ENCODE results near the gene GBE1. TPM values are rescaled to one million over a fixed set of nuclear protein-coding genes. Genes with fewer than 3 reads are reported as not detected.

GBE1 gene
- total and polyA plus RNA-seq, 9 of the 15 experiments (the other 6 are each of a cell fraction or from before 2014, with no cell fraction given) = 7.9 to 25.6 (median 13.1) TPM

DNA sequence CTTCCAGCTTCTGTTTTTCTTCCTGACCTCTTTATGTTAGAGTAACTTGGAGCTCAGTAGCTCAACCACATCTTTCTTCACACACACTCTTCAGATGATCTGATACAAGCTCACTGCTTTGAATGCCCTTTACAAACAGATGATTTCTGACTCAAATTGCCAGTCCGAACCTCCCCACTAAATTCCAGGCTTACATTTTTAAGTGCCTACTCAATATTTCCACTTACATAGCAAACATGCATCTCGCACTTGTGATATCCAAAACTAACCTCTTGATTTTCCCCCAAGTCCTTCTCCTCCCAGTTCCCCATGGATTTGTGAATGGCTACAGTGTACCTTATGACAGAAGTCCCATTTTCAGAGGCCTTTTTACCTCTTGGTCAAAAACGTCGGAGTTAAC lies 139.1 kb downstream of the GBE1 start:
- no peaks in the 10 kb centered on the region for H3K36me3 ChIP-seq (ENCODE audit: control insufficient read depth, insufficient read depth, low read length)
- no peaks in the 10 kb centered on the region for H3K4me1 ChIP-seq (replicated peaks in 1 of 2; ENCODE audit: control insufficient read depth in 2 of 2, insufficient read depth in 2 of 2, low read length in 2 of 2)
- DNase-seq (ENCODE audit: extremely low read depth in 1 of 4, low spot score in 3 of 4) = no peak
- no peak overlapping the region for H3K4me2 ChIP-seq (ENCODE audit: insufficient read depth, low read length)
- CTCF ChIA-PET (ENCODE audit: low intra/inter-chr PET ratio) = no interaction called here
- WGBS (ENCODE audit: insufficient coverage, low coverage, missing lambda C conversion rate) = 44% methylated on average over 4 of the region's 4 CpGs
- no peak for ATAC-seq
- no peaks in the 10 kb centered on the region for H3K79me2 ChIP-seq (ENCODE audit: control insufficient read depth, insufficient read depth, low read length)
- H3K9me1 ChIP-seq (ENCODE audit: control insufficient read depth, insufficient read depth, low read length) = no peaks in the 10 kb centered on the region
- no peaks in the 10 kb centered on the region for H3K9me3 ChIP-seq (replicated peaks; ENCODE audit: control insufficient read depth, insufficient read depth, low read depth, low read length)
- no peaks in the 10 kb centered on the region for H4K20me1 ChIP-seq (replicated peaks; ENCODE audit: control insufficient read depth, insufficient read depth, low read length)
- POLR2A ChIA-PET = no interaction called here
- no peaks in the 10 kb centered on the region for H3K27me3 ChIP-seq (ENCODE audit: control insufficient read depth in 2 of 2, insufficient read depth in 2 of 2, low read length in 2 of 2)
- intact Hi-C loops (cut with micrococcal nuclease) (no loop called here), in situ Hi-C loops (cut with MboI) (no loop called here)
- TF ChIP-seq PTBP1 (IDR thresholded peaks at IDR 0.05; ENCODE audit: low read depth, low read length) (no peak), NCOR1 (IDR thresholded peaks at IDR 0.05) (no peak), ZNF431 (CRISPR knock-in tag; IDR thresholded peaks at IDR 0.05) (no peak), CBFA2T2 (conservative IDR thresholded peaks at IDR 0.05) (no peak), ZKSCAN3 (CRISPR knock-in tag; IDR thresholded peaks at IDR 0.05) (no peak), COPS2 (conservative IDR thresholded peaks at IDR 0.05) (no peak), ELF2 (CRISPR knock-in tag; IDR thresholded peaks at IDR 0.05) (no peak), GATAD2B (IDR thresholded peaks at IDR 0.05; ENCODE audit: borderline replicate concordance) (no peak)
- H3K9ac ChIP-seq (ENCODE audit: insufficient read depth in 1 of 2, low read depth in 2 of 2, low read length in 2 of 2) = no peak overlapping the region
- H3K27ac ChIP-seq (ENCODE audit: extremely low read depth, low read depth, low read length) = no peak overlapping the region
- H3K4me3 ChIP-seq = no peak overlapping the region
- H2AFZ ChIP-seq (ENCODE audit: low read depth, low read length) = no peak overlapping the region
- no TSS peak for BruUV-seq (replicated peaks)
- FAIRE-seq = no peak

DNA sequence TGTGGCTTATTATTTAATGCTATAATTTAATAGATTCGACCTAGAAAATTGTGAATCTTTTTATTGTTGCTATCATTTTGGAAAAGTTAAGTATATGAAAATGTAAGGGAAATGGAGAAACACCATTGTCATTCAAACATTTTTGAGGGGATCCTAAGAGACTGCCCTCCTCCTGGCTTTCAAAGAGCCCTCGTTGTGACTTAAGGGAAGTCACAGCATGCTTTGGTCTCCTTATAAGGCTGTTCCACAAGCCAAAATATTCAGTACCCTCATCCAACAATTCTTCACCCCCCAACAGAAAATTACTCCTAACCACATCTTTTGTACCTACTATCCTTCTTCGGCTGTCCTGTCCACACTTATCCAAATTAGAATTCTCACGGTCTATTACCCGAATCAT lies 140.2 kb downstream of the GBE1 start:
- H3K9me1 ChIP-seq (ENCODE audit: control insufficient read depth, insufficient read depth, low read length) = no peaks in the 10 kb centered on the region
- in situ Hi-C loops (cut with MboI) = no loop called here
- no TSS peak for BruUV-seq (replicated peaks)
- DNase-seq (ENCODE audit: extremely low read depth in 1 of 4, low spot score in 3 of 4) (no peak), ATAC-seq (no peak), FAIRE-seq (no peak)
- H3K9me3 ChIP-seq (replicated peaks; ENCODE audit: control insufficient read depth, insufficient read depth, low read depth, low read length) = no peaks in the 10 kb centered on the region
- no peaks in the 10 kb centered on the region for H3K79me2 ChIP-seq (ENCODE audit: control insufficient read depth, insufficient read depth, low read length)
- H3K36me3 ChIP-seq (ENCODE audit: control insufficient read depth, insufficient read depth, low read length) = no peaks in the 10 kb centered on the region
- no peaks in the 10 kb centered on the region for H3K4me1 ChIP-seq (replicated peaks in 1 of 2; ENCODE audit: control insufficient read depth in 2 of 2, insufficient read depth in 2 of 2, low read length in 2 of 2)
- H4K20me1 ChIP-seq (replicated peaks; ENCODE audit: control insufficient read depth, insufficient read depth, low read length) = no peaks in the 10 kb centered on the region
- WGBS (ENCODE audit: insufficient coverage, low coverage, missing lambda C conversion rate) = 64% methylated on average over 4 of the region's 5 CpGs
- CTCF ChIA-PET (ENCODE audit: low intra/inter-chr PET ratio) = no interaction called here
- H3K4me2 ChIP-seq (ENCODE audit: insufficient read depth, low read length) = no peak overlapping the region
- no peak overlapping the region for H2AFZ ChIP-seq (ENCODE audit: low read depth, low read length)
- intact Hi-C loops (cut with micrococcal nuclease) = no loop called here
- POLR2A ChIA-PET = interaction anchor here (0.7 kb wide), 2 partner anchors 23 to 29 kb away, joined by 3 read pairs; no protein-coding TSS in a partner anchor
- no peak overlapping the region for H3K4me3 ChIP-seq
- no peaks in the 10 kb centered on the region for H3K27me3 ChIP-seq (ENCODE audit: control insufficient read depth in 2 of 2, insufficient read depth in 2 of 2, low read length in 2 of 2)
- H3K9ac ChIP-seq (ENCODE audit: insufficient read depth in 1 of 2, low read depth in 2 of 2, low read length in 2 of 2) = no peak overlapping the region
- no peak overlapping the region for H3K27ac ChIP-seq (ENCODE audit: extremely low read depth, low read depth, low read length)
- no peak for TF ChIP-seq ZKSCAN8 (CRISPR knock-in tag; IDR thresholded peaks at IDR 0.05)
- no peak for TF ChIP-seq ZNF347 (CRISPR knock-in tag; IDR thresholded peaks at IDR 0.05; ENCODE audit: low read depth)
- no peak for TF ChIP-seq PTBP1 (IDR thresholded peaks at IDR 0.05; ENCODE audit: low read depth, low read length)
- TF ChIP-seq PHF8 (IDR thresholded peaks at IDR 0.05; ENCODE audit: borderline replicate concordance, low read length) = no peak
- no peak for TF ChIP-seq SMC3 (conservative IDR thresholded peaks at IDR 0.05; ENCODE audit: insufficient read depth, low read depth, low read length)
- TF ChIP-seq, protein P1, sequence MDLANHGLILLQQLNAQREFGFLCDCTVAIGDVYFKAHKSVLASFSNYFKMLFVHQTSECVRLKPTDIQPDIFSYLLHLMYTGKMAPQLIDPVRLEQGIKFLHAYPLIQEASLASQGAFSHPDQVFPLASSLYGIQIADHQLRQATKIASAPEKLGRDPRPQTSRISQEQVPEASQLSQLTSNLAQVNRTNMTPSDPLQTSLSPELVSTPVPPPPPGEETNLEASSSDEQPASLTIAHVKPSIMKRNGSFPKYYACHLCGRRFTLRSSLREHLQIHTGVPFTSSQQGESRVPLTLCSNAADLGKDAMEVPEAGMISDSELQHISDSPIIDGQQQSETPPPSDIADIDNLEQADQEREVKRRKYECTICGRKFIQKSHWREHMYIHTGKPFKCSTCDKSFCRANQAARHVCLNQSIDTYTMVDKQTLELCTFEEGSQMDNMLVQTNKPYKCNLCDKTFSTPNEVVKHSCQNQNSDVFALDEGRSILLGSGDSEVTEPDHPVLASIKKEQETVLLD (IDR thresholded peaks at IDR 0.05) = no peak
- TF ChIP-seq ELF4 (CRISPR knock-in tag; IDR thresholded peaks at IDR 0.05) = no peak
- no peak for TF ChIP-seq STAT5A (IDR thresholded peaks at IDR 0.05; ENCODE audit: borderline replicate concordance, low read length)
- no peak for TF ChIP-seq MCM2 (IDR thresholded peaks at IDR 0.05; ENCODE audit: low read depth)
- TF ChIP-seq WHSC1 (IDR thresholded peaks at IDR 0.05; ENCODE audit: low read length) = no peak
- TF ChIP-seq, protein P2, sequence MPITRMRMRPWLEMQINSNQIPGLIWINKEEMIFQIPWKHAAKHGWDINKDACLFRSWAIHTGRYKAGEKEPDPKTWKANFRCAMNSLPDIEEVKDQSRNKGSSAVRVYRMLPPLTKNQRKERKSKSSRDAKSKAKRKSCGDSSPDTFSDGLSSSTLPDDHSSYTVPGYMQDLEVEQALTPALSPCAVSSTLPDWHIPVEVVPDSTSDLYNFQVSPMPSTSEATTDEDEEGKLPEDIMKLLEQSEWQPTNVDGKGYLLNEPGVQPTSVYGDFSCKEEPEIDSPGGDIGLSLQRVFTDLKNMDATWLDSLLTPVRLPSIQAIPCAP (CRISPR knock-in tag; IDR thresholded peaks at IDR 0.05; ENCODE audit: borderline replicate concordance) = no peak
